GM12801 (cell line): ENCODE results near the gene BTAF1.

Experiments used
- CTCF ChIP-seq: IDR thresholded peaks from one replicate; pipeline ENCODE4 v1.5.1; 2011; ENCODE audit warnings: control low read depth; ENCODE audit not compliant: insufficient read length; ENCODE audit errors: extremely low read depth

The BTAF1 gene

DNA sequence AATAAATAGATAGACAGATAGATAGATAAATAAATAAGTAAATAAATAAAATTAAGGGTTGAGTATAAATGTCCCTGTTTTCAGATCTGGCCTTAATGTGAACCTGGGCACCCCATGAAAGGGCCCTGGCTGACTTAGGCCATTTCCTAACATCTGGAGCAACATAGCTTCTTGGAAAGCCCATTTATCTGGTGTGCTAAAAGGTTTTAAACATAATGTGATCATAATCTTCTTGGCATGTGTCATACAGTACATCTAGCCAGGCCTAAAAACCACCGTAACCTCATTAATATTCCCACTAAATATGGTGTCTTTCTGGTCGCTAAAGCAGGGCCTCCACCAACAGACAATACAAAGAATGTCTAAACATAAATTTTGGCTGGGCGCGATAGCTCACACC is 142.8 kb downstream of the BTAF1 start:
- no peak for TF ChIP-seq CTCF

GRCh38 chr10:92068900-92069299 is 145.3 kb downstream of the BTAF1 start:
- no peak for TF ChIP-seq CTCF

- no peak for TF ChIP-seq CTCF
Measured at GRCh38 chr10:92074126-92074887, 150.7 kb downstream of the BTAF1 start.

GRCh38 chr10:92075829-92076228 is 152.3 kb downstream of the BTAF1 start:
- TF ChIP-seq CTCF: no peak

GRCh38 chr10:92076722-92077121 is 153.2 kb downstream of the BTAF1 start:
- TF ChIP-seq CTCF: no peak

GRCh38 chr10:92079003-92079402 is 155.4 kb downstream of the BTAF1 start:
- no peak for TF ChIP-seq CTCF
